HCEC 1CT (cell line): ENCODE measurements around the gene CLDN10.
"Not testable (repeated sequence)": the region's sequence is repeated elsewhere in the genome, so short reads cannot be mapped to it uniquely, and the experiment has no call there.

ENCODE experiments used
- DNase-seq: peaks from one replicate; pipeline ENCODE4 v3.0.0-alpha.2; 2017

CLDN10 gene

DNA sequence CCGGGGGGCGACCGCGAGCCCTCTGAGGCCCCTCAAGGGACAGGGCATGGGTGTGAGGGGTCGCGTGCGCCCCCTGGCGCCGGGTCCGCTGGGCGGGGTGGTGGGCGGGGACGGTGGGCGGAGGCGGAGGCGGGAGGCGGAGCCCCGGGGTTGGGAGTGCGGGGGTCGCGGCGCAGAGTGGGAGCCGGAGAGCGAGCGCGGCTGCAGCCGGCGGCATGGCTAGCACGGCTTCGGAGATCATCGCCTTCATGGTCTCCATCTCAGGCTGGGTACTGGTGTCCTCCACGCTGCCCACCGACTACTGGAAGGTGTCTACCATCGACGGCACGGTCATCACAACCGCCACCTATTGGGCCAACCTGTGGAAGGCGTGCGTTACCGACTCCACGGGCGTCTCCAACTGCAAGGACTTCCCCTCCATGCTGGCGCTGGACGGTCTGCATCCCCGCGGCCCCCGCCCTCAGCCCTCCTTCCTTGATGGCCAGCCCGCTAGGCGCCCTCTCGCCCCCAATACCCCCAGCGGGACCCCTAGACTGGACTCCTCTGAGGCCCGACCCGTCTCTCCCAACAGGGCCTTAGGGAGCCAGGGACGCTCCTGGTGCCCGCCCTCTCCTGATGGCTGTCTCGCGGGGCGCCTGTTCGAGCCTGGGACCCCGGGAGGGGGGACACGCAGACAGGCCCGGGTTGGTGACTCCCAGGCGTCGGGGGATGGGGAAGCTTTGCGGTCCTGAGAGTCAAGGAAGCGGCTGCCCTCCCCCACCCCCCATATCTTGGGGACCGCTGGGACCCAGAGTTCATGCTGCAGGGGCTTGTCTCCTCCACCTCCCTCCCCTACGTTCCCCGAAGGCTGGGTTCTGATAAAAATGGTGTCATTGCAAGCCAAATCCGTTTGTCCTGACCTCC lies at the start of gene CLDN10:
TSS of gene CLDN10 (plus strand) at position 182 of the 903 bp plus-strand sequence. CDS start at position 216, 34 bp downstream.
- DNase-seq: no peak

DNA sequence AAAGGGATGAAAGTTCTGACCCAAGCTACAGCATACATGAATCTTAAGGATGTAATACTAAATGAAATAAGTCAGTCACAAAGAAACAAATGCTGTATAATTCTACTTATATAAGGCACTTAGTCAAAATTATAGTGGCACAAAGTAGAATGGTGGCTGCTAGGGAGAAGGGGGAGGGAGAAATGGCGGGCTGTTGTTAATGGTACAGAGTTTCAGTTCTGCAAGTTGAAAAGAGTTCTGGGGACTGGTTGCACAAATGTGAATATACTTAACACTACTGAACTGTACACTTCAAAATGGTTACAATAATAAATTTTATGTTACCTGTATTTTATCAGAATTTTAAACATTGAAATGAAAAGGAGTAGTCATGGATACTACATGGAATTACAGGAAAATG lies 48.9 kb upstream of the CLDN10 start:
- no peak for DNase-seq

GRCh38 chr13:95505265-95505664 lies 47.3 kb upstream of the CLDN10 start:
- DNase-seq: no peak

DNA sequence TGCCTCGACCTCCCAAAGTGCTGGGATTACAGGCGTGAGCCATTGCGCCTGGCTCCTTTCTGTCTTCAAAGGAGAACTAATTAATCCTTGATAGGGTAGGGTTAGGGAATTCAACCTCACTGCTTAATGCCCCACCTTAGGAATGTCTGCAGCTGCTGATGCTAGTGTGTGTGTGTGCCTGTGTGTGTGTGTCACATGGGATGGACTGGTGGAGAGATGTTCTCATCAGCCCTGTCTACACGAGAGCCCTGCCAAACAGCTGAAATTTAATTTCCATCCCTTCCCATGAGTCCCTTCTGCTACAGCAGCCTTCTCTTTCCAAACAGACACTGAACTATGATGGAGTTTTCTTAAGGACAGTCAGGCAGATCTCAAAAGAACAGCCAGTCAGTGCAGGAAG lies 46.5 kb upstream of the CLDN10 start:
- no peak for DNase-seq

GRCh38 chr13:95507991-95508390 lies 44.5 kb upstream of the CLDN10 start:
- no peak for DNase-seq

DNA sequence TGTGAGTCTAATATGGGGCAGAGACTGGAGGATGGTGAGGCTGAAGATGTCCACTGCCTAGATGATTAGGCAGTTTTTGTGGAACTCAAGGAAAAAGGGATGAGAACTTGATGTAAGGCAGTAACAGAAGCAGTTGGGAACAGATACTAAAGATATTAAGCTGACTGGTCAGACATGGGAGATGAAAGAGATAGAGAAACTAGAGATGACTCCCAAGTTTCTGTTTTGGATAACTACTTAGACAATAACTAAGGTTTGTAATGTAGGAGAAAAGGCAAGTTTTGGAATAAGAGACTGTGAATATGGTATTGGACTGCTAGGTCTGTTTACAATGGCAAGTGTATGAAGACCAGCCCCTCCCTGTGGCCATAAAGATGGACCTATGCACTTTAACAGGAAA lies 43.5 kb upstream of the CLDN10 start:
- DNase-seq: no peak

GRCh38 chr13:95509521-95510310 lies 42.8 kb upstream of the CLDN10 start:
- peak; percentile 28 for DNase-seq

DNA sequence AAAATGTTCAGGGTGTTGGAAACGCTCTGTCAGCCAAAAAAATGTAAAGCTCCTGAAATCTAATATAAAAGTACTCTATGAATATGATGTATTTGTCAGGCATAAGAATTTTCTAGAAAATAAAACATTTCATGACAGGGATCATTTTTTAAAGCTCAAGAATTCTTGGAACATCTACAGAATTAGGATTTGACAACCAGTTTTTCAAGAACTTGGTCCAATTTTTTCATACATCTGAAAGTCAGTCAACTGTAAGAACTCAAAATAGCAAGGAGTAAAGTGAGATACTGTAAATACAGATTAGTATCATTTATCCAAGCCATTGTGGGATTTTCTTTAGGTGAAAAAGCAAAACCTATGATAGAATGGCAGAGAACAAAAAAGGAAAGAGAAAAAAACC lies 41.6 kb upstream of the CLDN10 start:
- no peak for DNase-seq

DNA sequence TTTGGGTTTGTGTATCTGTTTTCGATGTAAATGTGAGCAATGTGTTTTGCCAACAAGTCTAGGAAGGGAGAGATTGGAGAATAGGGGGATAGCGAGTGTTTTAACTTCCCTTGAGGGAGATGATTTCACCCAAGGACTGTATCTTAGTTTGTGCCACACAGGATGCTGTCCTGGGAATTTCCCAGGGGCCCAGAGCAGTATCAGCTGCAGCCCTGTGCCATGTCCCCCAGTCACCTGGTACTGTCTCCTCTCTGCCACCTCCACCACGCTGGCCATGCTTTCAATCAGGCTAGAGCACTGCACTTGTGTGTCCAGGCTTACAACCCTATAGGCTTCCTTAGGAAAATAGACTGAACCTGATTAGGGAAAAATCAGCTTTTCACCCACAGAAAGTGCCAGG lies 40.1 kb upstream of the CLDN10 start:
- DNase-seq: no peak

DNA sequence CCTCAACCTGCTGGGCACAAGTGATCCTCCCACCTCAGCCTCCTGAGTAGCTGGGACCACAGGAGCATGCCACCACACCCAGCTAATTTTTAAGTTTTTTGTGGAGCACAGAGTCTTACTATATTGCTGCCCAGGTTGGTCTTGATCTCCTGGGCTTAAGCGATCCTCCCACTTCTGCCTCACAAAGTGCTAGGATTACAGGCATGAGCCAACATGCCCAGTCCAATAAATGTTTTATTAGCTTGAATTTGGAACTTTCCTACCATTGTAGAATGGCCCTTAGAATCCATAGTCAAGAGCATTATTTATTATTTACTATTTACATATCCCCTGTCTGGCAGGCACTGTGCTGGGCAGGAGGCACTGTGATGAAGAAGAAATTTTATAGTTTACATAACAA lies 39.6 kb upstream of the CLDN10 start:
- no peak for DNase-seq

- DNase-seq: not testable (repeated sequence)
Measured at GRCh38 chr13:95515606-95516005, 36.9 kb upstream of the CLDN10 start.

DNA sequence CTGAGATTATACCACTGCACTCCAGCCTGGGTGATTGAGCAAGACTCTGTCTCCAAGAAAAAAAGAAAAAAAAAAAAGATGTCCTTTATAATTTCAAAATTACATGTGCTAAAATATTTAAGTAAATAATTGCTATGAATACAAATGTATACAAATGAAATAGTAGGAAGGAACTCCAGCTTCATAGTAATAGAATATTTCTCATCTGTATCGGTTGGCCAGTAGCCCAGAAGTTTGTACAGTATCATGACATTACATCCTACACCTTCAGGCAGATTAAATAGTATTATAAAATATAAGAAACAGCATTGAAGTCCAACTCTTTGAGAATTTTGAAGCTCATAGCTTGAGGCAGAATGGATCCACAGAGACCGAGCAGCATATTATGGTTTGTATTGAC lies 36.5 kb upstream of the CLDN10 start:
- DNase-seq: no peak

- no peak for DNase-seq
Measured at GRCh38 chr13:95516492-95516891, 36.0 kb upstream of the CLDN10 start.

GRCh38 chr13:95523598-95523997 lies 28.9 kb upstream of the CLDN10 start:
- no peak for DNase-seq

DNA sequence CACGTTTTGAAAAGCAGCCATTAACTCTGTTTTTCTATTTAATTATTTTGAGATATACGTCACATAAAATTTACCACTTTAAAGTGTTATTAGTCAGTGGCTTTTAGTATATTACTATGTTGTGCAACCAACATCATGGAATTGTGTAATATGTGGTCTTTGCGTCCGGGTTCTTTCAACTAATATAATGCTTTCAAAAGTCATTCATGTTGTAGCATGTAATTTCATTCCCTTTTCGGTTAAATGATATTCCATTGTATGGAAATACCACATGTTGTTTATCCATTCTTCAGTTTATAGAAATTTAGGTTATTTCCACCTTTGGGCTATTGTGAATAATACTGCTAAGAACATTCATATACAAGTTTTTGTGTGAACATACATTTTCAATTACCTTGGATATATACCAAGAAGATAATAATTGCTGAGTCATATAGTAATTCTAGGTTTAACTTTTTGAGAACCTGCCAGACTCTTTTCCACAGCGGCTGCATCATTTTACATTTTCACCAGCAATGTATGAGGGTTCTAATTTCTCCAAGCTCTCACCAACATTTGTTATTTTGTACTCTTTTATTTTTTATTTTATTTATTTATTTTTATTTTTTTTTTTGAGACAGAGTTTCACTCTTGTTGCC lies 28.1 kb upstream of the CLDN10 start:
- peak; percentile 33 for DNase-seq

DNA sequence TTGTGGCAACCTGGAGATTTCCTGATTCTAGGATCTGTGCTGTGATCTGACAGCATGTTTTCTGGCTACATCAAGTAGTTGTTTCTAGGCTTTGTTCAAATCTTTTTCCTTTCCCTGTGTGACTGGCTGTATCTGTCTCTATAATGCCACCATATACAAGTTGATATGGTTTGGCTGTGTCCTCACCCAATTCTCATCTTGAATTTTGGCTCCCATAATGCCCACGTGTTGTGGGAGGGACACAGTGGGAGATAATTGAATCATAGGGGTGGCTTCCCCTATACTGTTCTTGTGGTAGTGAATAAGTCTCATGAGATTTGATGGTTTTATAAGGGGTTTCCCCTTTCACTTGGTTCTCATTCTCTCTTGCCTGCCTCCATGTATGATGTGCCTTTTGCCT lies 24.6 kb upstream of the CLDN10 start:
- DNase-seq: no peak

GRCh38 chr13:95530178-95530577 lies 22.3 kb upstream of the CLDN10 start:
- DNase-seq: peak; percentile 55

DNA sequence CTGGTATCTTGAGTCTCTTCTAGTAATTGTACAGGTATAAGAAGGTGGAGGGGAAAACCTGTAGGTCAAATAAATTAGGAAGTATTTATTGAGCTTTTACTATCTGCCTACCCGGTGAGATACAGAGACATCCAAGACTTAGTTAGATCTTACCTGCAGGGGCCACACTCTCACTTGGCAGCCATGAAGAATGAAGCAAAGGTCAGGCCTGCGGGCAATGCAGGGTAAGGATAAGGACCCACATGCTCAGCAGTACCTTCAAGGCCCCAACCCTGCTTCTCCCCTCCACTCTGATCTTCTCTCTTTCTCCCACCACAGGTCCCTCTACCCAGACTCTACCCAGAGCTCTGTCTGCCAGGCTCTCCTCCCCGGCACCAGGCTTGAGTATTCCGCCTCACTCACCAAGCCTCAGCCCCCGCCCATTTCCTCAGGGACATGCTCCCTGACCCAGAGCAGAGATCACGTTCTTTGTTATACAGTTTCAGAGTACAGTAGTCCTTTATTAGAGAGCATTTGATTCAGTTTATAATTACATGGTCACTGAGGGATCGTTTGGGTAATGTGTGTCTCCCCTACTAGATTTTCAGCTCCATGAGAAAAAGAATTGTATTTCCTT lies 18.9 kb upstream of the CLDN10 start:
- no peak for DNase-seq

- peak; percentile 75 for DNase-seq
Measured at GRCh38 chr13:95535243-95535642, 17.3 kb upstream of the CLDN10 start.

DNA sequence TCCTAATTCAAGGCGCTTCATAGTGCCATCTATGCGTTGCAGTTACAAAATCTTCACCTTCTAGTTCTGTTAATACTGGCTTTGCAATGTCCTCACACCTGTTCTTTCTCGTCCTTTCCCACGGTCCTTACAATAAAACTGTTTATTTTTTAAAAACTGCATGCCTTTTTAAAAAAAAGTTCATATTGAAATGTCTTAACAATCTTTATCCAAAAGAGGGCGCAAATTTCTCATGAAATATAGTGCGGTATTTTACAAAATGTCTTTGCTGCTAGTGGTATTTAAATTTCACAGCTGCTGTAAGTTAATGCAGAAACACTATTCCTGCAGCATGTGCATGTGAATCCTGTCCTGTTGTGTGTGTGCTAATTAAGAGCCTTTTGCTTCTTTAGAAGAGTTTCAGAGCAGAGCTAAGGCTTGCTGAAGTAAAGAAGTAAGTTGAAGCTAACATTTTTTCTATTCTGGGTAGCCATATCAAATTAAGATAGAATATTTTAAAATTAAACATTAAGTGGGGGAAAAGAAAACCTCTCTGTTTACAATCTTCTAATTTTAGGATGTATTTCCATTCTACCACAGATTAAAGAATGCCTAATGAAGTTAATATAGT lies 15.8 kb upstream of the CLDN10 start:
- peak; percentile 41 for DNase-seq

- no peak for DNase-seq
Measured at GRCh38 chr13:95540888-95541287, 11.6 kb upstream of the CLDN10 start.

DNA sequence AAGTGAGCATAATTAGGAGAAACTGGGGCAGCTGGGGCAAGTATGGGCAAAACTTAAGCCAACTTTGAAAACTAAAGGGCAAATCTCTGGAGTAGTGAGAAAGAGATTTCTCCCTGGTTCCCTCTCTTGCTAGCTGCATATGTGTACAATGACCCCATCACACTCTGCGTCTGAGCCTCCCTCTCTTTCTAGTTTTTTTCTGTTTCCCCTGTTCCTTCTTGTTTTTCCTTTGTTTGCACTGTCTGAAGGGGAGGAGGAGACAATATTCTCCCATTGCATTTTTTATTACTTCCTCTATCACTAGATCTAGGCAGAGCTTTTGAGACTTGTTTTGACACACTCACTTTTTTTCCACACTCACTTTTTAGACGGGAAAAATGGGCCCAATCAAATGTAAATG lies 11.2 kb upstream of the CLDN10 start:
- DNase-seq: no peak
